SJCRH30 (cell line): ENCODE measurements around the gene NR2C2AP. TPM values are rescaled to one million over a fixed set of nuclear protein-coding genes. Genes with fewer than 3 reads are reported as not detected.

ENCODE experiments used
- DNase-seq, 2 experiments: peaks; one replicate each; pipeline ENCODE4 v3.0.0-alpha.2; 2015 to 2020
- H3K27ac ChIP-seq: fragments of 250-450 bp; sonication (Bioruptor Pico); 2 replicates; pipeline ENCODE4 v1.5.1; 2020; ENCODE audit warnings: mild to moderate bottlenecking, moderate library complexity
- H3K27me3 ChIP-seq: fragments of 250-450 bp; sonication (Bioruptor Pico); 2 replicates; pipeline ENCODE4 v1.5.1; 2020; ENCODE audit warnings: mild to moderate bottlenecking, moderate library complexity
- H3K36me3 ChIP-seq: fragments of 250-450 bp; sonication (Bioruptor Pico); 2 replicates; pipeline ENCODE4 v1.5.1; 2020; ENCODE audit warnings: mild to moderate bottlenecking, moderate library complexity
- H3K4me1 ChIP-seq: fragments of 250-450 bp; sonication (Bioruptor Pico); 2 replicates; pipeline ENCODE4 v1.5.1; 2020; ENCODE audit warnings: mild to moderate bottlenecking, moderate library complexity
- H3K4me3 ChIP-seq: fragments of 250-450 bp; sonication (Bioruptor Pico); 2 replicates; pipeline ENCODE4 v1.5.1; 2020; ENCODE audit warnings: mild to moderate bottlenecking, moderate library complexity
- H3K9me3 ChIP-seq: fragments of 250-450 bp; sonication (Bioruptor Pico); replicated peaks from 2 replicates; pipeline ENCODE4 v1.5.1; 2020; ENCODE audit warnings: mild to moderate bottlenecking, moderate library complexity
- total RNA-seq: library from RNA; depleted of rRNA; stranded (reverse); fragments of >200 nt; shearing (Covaris generic); gene quantifications from 2 replicates; pipeline ENCODE4 v1.2.3, GENCODE V29; 2014; rRNA removed

The NR2C2AP gene
- total RNA-seq, result 20.8 and 23.7 TPM in 2 replicates

GRCh38 chr19:19203012-19203856, at the start of gene NR2C2AP:
TSS of gene NR2C2AP (minus strand) at chr19:19203414. CDS start at chr19:19203060, 354 bp downstream.
- Histone ChIP-seq H3K9me3 (no peaks in the 10 kb centered on the region), H3K4me1 (no peaks in the 10 kb centered on the region)

GRCh38 chr19:19250196-19250801, 47.1 kb upstream of the NR2C2AP start:
- no peak overlapping the region for H3K27ac ChIP-seq
- no peaks in the 10 kb centered on the region for H3K36me3 ChIP-seq
- DNase-seq, result no peak
- H3K4me1 ChIP-seq, result no peaks in the 10 kb centered on the region
- no peak overlapping the region for H3K4me3 ChIP-seq
- no peaks in the 10 kb centered on the region for H3K27me3 ChIP-seq
- H3K9me3 ChIP-seq, result no peaks in the 10 kb centered on the region

More at GRCh38 chr19:19203012-19203856, at the start of gene NR2C2AP:
- peak within 1 kb of the TSS; percentile 47 for H3K27ac ChIP-seq
- H3K36me3 ChIP-seq, result peaks cover 10% of the 10 kb centered on the region
- DNase-seq, result peak; percentile 91 to 97
- H3K27me3 ChIP-seq, result peaks cover 7% of the 10 kb centered on the region
- H3K4me3 ChIP-seq, result peak within 1 kb of the TSS; percentile 65

GRCh38 chr19:19240476-19240875, 37.3 kb upstream of the NR2C2AP start:
- no peak for DNase-seq
- Histone ChIP-seq H3K27me3 (no peaks in the 10 kb centered on the region), H3K36me3 (no peaks in the 10 kb centered on the region), H3K9me3 (peaks cover 5% of the 10 kb centered on the region; the same call in 1 of the 2 replicates), H3K4me3 (no peak overlapping the region), H3K27ac (no peak overlapping the region), H3K4me1 (no peaks in the 10 kb centered on the region)

- H3K27ac ChIP-seq, result no peak overlapping the region
- H3K4me3 ChIP-seq, result no peak overlapping the region
- H3K4me1 ChIP-seq, result no peaks in the 10 kb centered on the region
- H3K27me3 ChIP-seq, result no peaks in the 10 kb centered on the region
- H3K9me3 ChIP-seq, result peaks cover 5% of the 10 kb centered on the region
- no peaks in the 10 kb centered on the region for H3K36me3 ChIP-seq
- DNase-seq, result no peak
Measured at GRCh38 chr19:19239675-19240074, 36.5 kb upstream of the NR2C2AP start.

- DNase-seq, result no peak
- peaks cover 13% of the 10 kb centered on the region for H3K9me3 ChIP-seq
- H3K27ac ChIP-seq, result no peak overlapping the region
- H3K36me3 ChIP-seq, result no peaks in the 10 kb centered on the region
- no peak overlapping the region for H3K4me3 ChIP-seq
- no peaks in the 10 kb centered on the region for H3K27me3 ChIP-seq
- H3K4me1 ChIP-seq, result no peaks in the 10 kb centered on the region
Measured at GRCh38 chr19:19238126-19238894, 35.1 kb upstream of the NR2C2AP start.

- H3K4me1 ChIP-seq, result no peaks in the 10 kb centered on the region
- no peaks in the 10 kb centered on the region for H3K27me3 ChIP-seq
- peaks cover 13% of the 10 kb centered on the region for H3K9me3 ChIP-seq
- H3K27ac ChIP-seq, result no peak overlapping the region
- DNase-seq, result no peak
- H3K36me3 ChIP-seq, result no peaks in the 10 kb centered on the region
- no peak overlapping the region for H3K4me3 ChIP-seq
Measured at GRCh38 chr19:19236173-19236572, 33.0 kb upstream of the NR2C2AP start.

GRCh38 chr19:19234220-19234816, 31.1 kb upstream of the NR2C2AP start:
- no peaks in the 10 kb centered on the region for H3K4me1 ChIP-seq
- no peaks in the 10 kb centered on the region for H3K27me3 ChIP-seq
- peaks cover 13% of the 10 kb centered on the region for H3K9me3 ChIP-seq
- no peak overlapping the region for H3K4me3 ChIP-seq
- no peak for DNase-seq
- no peak overlapping the region for H3K27ac ChIP-seq
- H3K36me3 ChIP-seq, result no peaks in the 10 kb centered on the region

GRCh38 chr19:19232261-19232721, 29.1 kb upstream of the NR2C2AP start:
- H3K9me3 ChIP-seq, result peaks cover 13% of the 10 kb centered on the region
- no peak overlapping the region for H3K27ac ChIP-seq
- no peaks in the 10 kb centered on the region for H3K27me3 ChIP-seq
- no peak overlapping the region for H3K4me3 ChIP-seq
- DNase-seq, result peak; percentile 52 to 60
- no peaks in the 10 kb centered on the region for H3K4me1 ChIP-seq
- no peaks in the 10 kb centered on the region for H3K36me3 ChIP-seq

GRCh38 chr19:19230999-19231398, 27.8 kb upstream of the NR2C2AP start:
- H3K36me3 ChIP-seq, result no peaks in the 10 kb centered on the region
- DNase-seq, result no peak
- no peak overlapping the region for H3K4me3 ChIP-seq
- H3K27ac ChIP-seq, result no peak overlapping the region
- H3K27me3 ChIP-seq, result no peaks in the 10 kb centered on the region
- no peaks in the 10 kb centered on the region for H3K4me1 ChIP-seq
- H3K9me3 ChIP-seq, result peaks cover 10% of the 10 kb centered on the region

- no peaks in the 10 kb centered on the region for H3K36me3 ChIP-seq
- no peaks in the 10 kb centered on the region for H3K27me3 ChIP-seq
- peaks cover 8% of the 10 kb centered on the region for H3K9me3 ChIP-seq
- DNase-seq, result no peak
- H3K27ac ChIP-seq, result no peak overlapping the region
- no peak overlapping the region for H3K4me3 ChIP-seq
- H3K4me1 ChIP-seq, result no peaks in the 10 kb centered on the region
Measured at GRCh38 chr19:19229701-19230100, 26.5 kb upstream of the NR2C2AP start.

- DNase-seq, result no peak
- Histone ChIP-seq H3K36me3 (no peaks in the 10 kb centered on the region), H3K27me3 (no peaks in the 10 kb centered on the region)
Measured at GRCh38 chr19:19227217-19227616, 24.0 kb upstream of the NR2C2AP start.

GRCh38 chr19:19226663-19227062, 23.4 kb upstream of the NR2C2AP start:
- no peak for DNase-seq
- Histone ChIP-seq H3K4me3 (no peak overlapping the region), H3K27ac (no peak overlapping the region), H3K4me1 (no peaks in the 10 kb centered on the region), H3K27me3 (no peaks in the 10 kb centered on the region), H3K36me3 (no peaks in the 10 kb centered on the region), H3K9me3 (no peaks in the 10 kb centered on the region)

More at GRCh38 chr19:19227217-19227616, 24.0 kb upstream of the NR2C2AP start:
- Histone ChIP-seq H3K27ac (no peak overlapping the region), H3K4me1 (no peaks in the 10 kb centered on the region), H3K9me3 (no peaks in the 10 kb centered on the region), H3K4me3 (no peak overlapping the region)

GRCh38 chr19:19226204-19226603, 23.0 kb upstream of the NR2C2AP start:
- Histone ChIP-seq H3K4me1 (no peaks in the 10 kb centered on the region), H3K9me3 (no peaks in the 10 kb centered on the region), H3K27me3 (no peaks in the 10 kb centered on the region), H3K4me3 (no peak overlapping the region), H3K27ac (no peak overlapping the region), H3K36me3 (no peaks in the 10 kb centered on the region)
- DNase-seq, result no peak

- DNase-seq, result peak; percentile 29 to 34
- H3K4me3 ChIP-seq, result no peak overlapping the region
- H3K36me3 ChIP-seq, result no peaks in the 10 kb centered on the region
- no peaks in the 10 kb centered on the region for H3K4me1 ChIP-seq
- no peaks in the 10 kb centered on the region for H3K9me3 ChIP-seq
- no peaks in the 10 kb centered on the region for H3K27me3 ChIP-seq
- H3K27ac ChIP-seq, result no peak overlapping the region
Measured at GRCh38 chr19:19224852-19225494, 21.8 kb upstream of the NR2C2AP start.
